ENCODE results near the gene FOXC1. TPM values are rescaled to one million over a fixed set of nuclear protein-coding genes. Genes with fewer than 3 reads are reported as not detected.

The FOXC1 gene
- total RNA-seq, 2 donors from 2014 or later = 0.36 to 0.57 TPM

DNA sequence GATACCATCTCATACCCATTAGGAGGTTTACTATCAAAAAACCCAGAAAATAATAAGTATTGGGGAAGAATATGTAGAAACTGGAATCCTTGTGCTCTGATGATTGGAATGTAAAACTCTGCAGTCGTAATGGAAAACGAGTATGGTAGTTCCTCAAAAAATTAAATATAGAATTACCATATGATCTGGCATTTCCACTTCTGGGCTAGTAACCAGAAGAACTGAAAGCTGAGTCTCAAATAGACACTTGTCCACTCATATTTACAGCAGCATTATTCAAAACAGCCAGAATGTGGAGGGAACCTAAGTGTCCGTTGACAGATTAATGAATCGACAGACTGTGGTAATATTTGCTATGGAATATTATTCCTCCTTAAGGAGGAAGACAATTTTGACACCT lies 44.3 kb downstream of the FOXC1 start:
- ATAC-seq (no peak), DNase-seq (ENCODE audit: low spot score) (no peak)
- Mint-ChIP-seq H3K36me3 (no peaks in the 10 kb centered on the region), H3K4me1 (ENCODE audit: low read depth in 2 of 2) (no peaks in the 10 kb centered on the region), H3K27ac (no peak overlapping the region), H3K4me3 (no peak overlapping the region), H3K9me3 (no peaks in the 10 kb centered on the region), H3K27me3 (no peaks in the 10 kb centered on the region)

DNA sequence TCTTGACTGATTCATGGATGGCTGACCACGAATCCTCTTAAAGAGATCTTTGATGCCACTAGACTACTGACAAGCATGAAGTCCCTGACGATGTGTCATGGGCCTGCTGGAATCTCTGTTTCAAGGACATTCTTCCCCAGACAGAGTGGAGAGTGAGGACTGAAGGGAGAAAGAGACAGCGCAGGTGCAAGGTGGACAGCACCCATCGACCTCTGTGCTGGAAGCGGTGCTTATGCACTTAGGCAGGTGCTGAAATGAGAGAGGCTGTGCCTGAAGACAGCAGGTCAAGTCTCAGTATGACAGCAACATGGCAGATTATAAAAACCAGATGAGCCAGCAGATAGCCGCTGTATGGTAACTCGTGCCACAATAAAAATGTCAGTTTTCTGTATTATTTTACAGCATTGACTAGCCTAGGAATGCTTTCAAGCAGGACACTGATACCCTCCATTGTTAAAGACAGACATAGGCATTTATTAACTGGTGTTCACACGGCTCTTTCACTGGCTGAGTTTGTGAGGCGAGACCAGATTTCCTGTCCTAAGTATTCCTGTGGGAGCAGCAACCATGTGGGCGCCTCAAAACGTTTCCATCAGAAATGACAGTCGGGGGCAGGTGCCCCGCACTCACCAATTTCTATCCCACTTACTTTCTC lies 47.5 kb downstream of the FOXC1 start:
- no peak for ATAC-seq
- H3K4me3 Mint-ChIP-seq = no peak overlapping the region
- H3K27ac Mint-ChIP-seq = no peak overlapping the region
- DNase-seq (ENCODE audit: low spot score) = no peak
- H3K27me3 Mint-ChIP-seq = no peaks in the 10 kb centered on the region
- peaks cover 0 to 9% of the 10 kb centered on the region in 2 donors for H3K4me1 Mint-ChIP-seq (ENCODE audit: low read depth in 2 of 2)
- no peaks in the 10 kb centered on the region for H3K36me3 Mint-ChIP-seq
- no peaks in the 10 kb centered on the region for H3K9me3 Mint-ChIP-seq

DNA sequence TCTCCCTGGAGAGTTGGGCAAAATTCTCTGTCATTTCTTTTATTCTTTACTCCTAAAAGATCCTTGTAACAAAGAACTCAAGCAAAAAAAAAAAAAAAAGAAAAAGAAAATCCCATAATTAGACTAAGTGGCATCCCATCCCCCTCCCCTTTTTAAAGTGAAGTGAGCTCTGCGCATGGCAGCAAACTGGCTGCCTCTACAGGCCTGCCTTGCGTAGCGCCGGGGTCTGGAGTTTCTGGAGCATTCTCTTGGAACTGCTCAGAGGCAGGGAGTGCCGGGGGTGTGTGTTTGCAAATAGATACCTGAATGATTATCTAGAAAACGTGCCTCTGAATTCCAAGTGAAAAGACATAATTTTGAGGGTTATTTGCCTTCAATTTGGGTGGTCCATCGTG lies 48.1 kb downstream of the FOXC1 start:
- Mint-ChIP-seq H3K4me1 (ENCODE audit: low read depth in 2 of 2) (peaks cover 0 to 9% of the 10 kb centered on the region in 2 donors), H3K27me3 (no peaks in the 10 kb centered on the region), H3K27ac (no peak overlapping the region), H3K9me3 (no peaks in the 10 kb centered on the region), H3K36me3 (no peaks in the 10 kb centered on the region), H3K4me3 (no peak overlapping the region)
- DNase-seq (ENCODE audit: low spot score) = no peak
- ATAC-seq = no peak

DNA sequence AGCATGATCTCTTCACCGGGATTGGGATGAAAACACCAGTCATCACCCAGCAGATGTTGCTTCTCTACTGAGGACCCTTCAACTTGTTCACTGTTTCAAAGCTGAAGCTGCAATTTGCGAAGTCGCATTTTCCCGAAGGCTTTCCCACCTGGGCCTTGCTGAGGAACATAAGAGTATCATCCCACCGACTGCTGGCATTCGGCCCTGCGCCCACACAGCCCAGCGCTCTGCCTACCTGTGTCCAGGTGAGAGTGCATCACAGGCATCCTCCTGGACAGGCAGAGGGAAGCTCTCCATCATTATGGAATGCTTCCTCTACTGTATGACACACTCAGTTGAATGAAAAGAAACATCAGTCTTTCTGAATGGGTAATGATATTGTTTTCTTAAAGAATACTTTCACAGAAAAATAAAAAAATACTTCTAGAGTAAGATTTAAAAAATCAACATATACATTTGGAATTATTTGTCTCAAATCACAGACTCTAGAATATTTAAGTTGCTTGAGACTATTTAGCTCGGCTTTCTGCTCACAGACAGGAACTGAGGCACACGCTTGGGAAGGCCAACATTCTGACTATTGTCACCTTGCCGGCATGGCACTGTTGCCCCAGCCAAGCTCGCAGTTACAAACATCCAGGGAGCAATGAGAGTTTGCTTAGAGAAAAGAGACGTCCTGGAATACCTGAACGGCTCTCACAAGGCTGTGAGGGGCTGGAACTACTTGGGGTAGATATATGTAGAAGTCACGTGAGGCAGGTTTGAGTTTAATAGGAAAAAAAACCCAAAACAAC lies 48.7 kb downstream of the FOXC1 start:
- no peaks in the 10 kb centered on the region for H3K9me3 Mint-ChIP-seq
- H3K27me3 Mint-ChIP-seq = no peaks in the 10 kb centered on the region
- DNase-seq (ENCODE audit: low spot score) (no peak), ATAC-seq (no peak)
- H3K27ac Mint-ChIP-seq = no peak overlapping the region
- no peaks in the 10 kb centered on the region for H3K36me3 Mint-ChIP-seq
- peaks cover 0 to 9% of the 10 kb centered on the region in 2 donors for H3K4me1 Mint-ChIP-seq (ENCODE audit: low read depth in 2 of 2)
- H3K4me3 Mint-ChIP-seq = no peak overlapping the region

DNA sequence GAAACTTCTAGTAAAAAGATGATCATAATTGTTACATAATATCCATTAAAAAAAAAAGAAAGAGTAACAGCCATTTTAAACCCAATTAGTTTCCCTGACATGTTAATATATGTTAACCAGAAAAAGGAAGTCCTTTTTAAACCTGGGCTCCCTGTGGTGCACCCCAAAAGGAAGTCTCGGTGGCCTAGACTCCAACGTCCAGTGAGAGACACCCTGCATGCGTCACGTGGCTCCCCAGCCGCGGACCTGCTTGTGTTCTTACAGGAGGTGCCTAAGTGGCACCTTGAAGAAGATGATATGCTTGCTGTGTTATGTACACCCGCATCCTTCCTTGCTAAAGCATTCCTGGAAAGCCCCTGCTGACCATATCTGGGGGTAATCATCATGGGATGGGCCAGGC lies 50.1 kb downstream of the FOXC1 start:
- no peaks in the 10 kb centered on the region for H3K27me3 Mint-ChIP-seq
- no peak overlapping the region for H3K27ac Mint-ChIP-seq
- no peaks in the 10 kb centered on the region for H3K9me3 Mint-ChIP-seq
- no peaks in the 10 kb centered on the region for H3K36me3 Mint-ChIP-seq
- H3K4me1 Mint-ChIP-seq (ENCODE audit: low read depth in 2 of 2) = peaks cover 0 to 9% of the 10 kb centered on the region in 2 donors
- H3K4me3 Mint-ChIP-seq = no peak overlapping the region
- no peak for DNase-seq (ENCODE audit: low spot score)
- no peak for ATAC-seq

DNA sequence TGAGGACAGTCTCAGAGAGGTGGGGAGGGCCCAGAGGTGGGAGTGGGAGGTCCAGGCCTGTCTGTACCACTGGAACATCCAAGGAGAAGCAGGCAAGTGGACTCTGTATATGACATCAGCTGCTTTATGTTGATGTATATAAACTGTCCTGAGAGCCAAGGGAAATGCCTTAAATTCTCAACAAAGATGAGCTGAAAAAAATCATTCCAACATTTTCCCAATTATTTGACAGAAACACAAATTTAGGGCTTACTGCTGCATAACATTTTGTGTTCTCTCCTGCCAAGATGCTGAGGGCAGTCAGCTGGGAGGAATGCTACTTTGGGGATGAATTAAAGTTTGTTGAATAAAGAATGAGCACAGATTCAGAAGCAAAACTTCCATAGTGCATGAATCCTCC lies 52.8 kb downstream of the FOXC1 start:
- Mint-ChIP-seq H3K27ac (no peak overlapping the region), H3K4me1 (ENCODE audit: low read depth in 2 of 2) (peaks cover 0 to 9% of the 10 kb centered on the region in 2 donors), H3K36me3 (no peaks in the 10 kb centered on the region), H3K27me3 (no peaks in the 10 kb centered on the region), H3K4me3 (no peak overlapping the region), H3K9me3 (no peaks in the 10 kb centered on the region)
- DNase-seq (ENCODE audit: low spot score) = no peak
- no peak for ATAC-seq

Other genes starting within 250 kb of the FOXC1 start
- not detected for gene FOXF2, start 220.3 kb upstream of the FOXC1 start, total RNA-seq